Thoracic aorta (tissue), 2 donors: ENCODE data around the gene LIN7C. TPM values are rescaled to one million over a fixed set of nuclear protein-coding genes. Genes with fewer than 3 reads are reported as not detected.

Experiments used
- ATAC-seq: fragments of 150-250 bp; one replicate; pipeline ENCODE4 v1.8.0; 2017; ENCODE audit warnings: low read depth; ENCODE audit not compliant: insufficient number of reproducible peaks, low FRiP score
- DNase-seq: peaks from one replicate; pipeline ENCODE4 v3.0.0-alpha.2; 2020; ENCODE audit warnings: low spot score
- H3K27ac ChIP-seq, 2 donors: fragments of 200-600 bp; sonication (generic); 1 replicate in 1 of 2; 2 replicates in 1 of 2; pipeline ENCODE4 v1.5.1; 2016; ENCODE audit warnings: mild to moderate bottlenecking in 2 of 2, moderate library complexity in 2 of 2
- H3K27me3 ChIP-seq: fragments of 200-600 bp; sonication (generic); replicated peaks from 2 replicates; pipeline ENCODE4 v1.6.0; 2016; ENCODE audit warnings: mild to moderate bottlenecking; ENCODE audit not compliant: insufficient read depth
- H3K36me3 ChIP-seq: fragments of 200-600 bp; sonication (generic); one replicate; pipeline ENCODE4 v1.5.1; 2016
- H3K4me1 ChIP-seq, 2 donors: fragments of 200-600 bp; sonication (generic); 1 replicate in 1 of 2; 2 replicates in 1 of 2; pipeline versions ENCODE4 v1.5.1 to v1.6.0; 2016; ENCODE audit warnings: low read depth in 2 of 2, mild to moderate bottlenecking in 1 of 2; ENCODE audit not compliant: control insufficient read depth in 1 of 2
- H3K4me3 ChIP-seq: fragments of 200-600 bp; sonication (generic); 2 replicates; pipeline ENCODE4 v1.5.1; 2016; ENCODE audit warnings: mild to moderate bottlenecking
- H3K9me3 ChIP-seq: fragments of 200-600 bp; sonication (generic); 2 replicates; pipeline ENCODE4 v1.5.1; 2016
- CTCF ChIP-seq: fragments of 200-600 bp; sonication (generic); IDR thresholded peaks from one replicate; pipeline ENCODE4 v1.5.1; 2019; ENCODE audit warnings: antibody characterized with exemption
- total RNA-seq, 2 donors: library from RNA; depleted of rRNA; stranded (reverse); fragments of >200 nt; gene quantifications; one replicate each; pipeline versions ENCODE4 v1.1.0 to v1.2.3, GENCODE V29; 2016

Gene LIN7C
- total RNA-seq, 2 donors from 2014 or later: 26.9 to 51.3 TPM

GRCh38 chr11:27464289-27464696 lies 42.3 kb downstream of the LIN7C start:
- TF ChIP-seq CTCF: no peak
- no peaks in the 10 kb centered on the region for H3K27me3 ChIP-seq
- H3K4me1 ChIP-seq: peaks cover 17 to 59% of the 10 kb centered on the region in 2 donors
- DNase-seq (no peak), ATAC-seq (no peak)
- no peaks in the 10 kb centered on the region for H3K9me3 ChIP-seq
- H3K36me3 ChIP-seq: no peaks in the 10 kb centered on the region
- H3K27ac ChIP-seq: peak overlapping the region; percentile 42 to 44
- H3K4me3 ChIP-seq: peak overlapping the region; percentile 34

GRCh38 chr11:27462543-27462942 lies 44.0 kb downstream of the LIN7C start:
- Histone ChIP-seq H3K27ac (no peak overlapping the region), H3K9me3 (no peaks in the 10 kb centered on the region), H3K36me3 (no peaks in the 10 kb centered on the region), H3K4me1 (peaks cover 8 to 45% of the 10 kb centered on the region in 2 donors), H3K27me3 (no peaks in the 10 kb centered on the region), H3K4me3 (no peak overlapping the region)
- DNase-seq: no peak
- TF ChIP-seq CTCF: no peak
- no peak for ATAC-seq

GRCh38 chr11:27460158-27460978 lies 46.2 kb downstream of the LIN7C start:
- no peaks in the 10 kb centered on the region for H3K27me3 ChIP-seq
- no peaks in the 10 kb centered on the region for H3K9me3 ChIP-seq
- DNase-seq: no peak
- H3K4me1 ChIP-seq: peaks cover 9 to 45% of the 10 kb centered on the region in 2 donors
- TF ChIP-seq CTCF: no peak
- ATAC-seq: no peak
- H3K36me3 ChIP-seq: no peaks in the 10 kb centered on the region
- H3K27ac ChIP-seq: no peak overlapping the region
- H3K4me3 ChIP-seq: no peak overlapping the region

- Histone ChIP-seq H3K27ac (no peak overlapping the region), H3K4me1 (peaks cover 3 to 43% of the 10 kb centered on the region in 2 donors), H3K4me3 (no peak overlapping the region), H3K9me3 (no peaks in the 10 kb centered on the region), H3K27me3 (no peaks in the 10 kb centered on the region), H3K36me3 (no peaks in the 10 kb centered on the region)
- no peak for DNase-seq
- ATAC-seq: no peak
- no peak for TF ChIP-seq CTCF
Observed at GRCh38 chr11:27459191-27459590, 47.4 kb downstream of the LIN7C start.

GRCh38 chr11:27458182-27458581 lies 48.4 kb downstream of the LIN7C start:
- no peak for TF ChIP-seq CTCF

More at GRCh38 chr11:27458182-27458581, 48.4 kb downstream of the LIN7C start:
- Histone ChIP-seq H3K4me3 (no peak overlapping the region), H3K4me1 (peaks cover 3 to 43% of the 10 kb centered on the region in 2 donors), H3K27ac (no peak overlapping the region), H3K27me3 (no peaks in the 10 kb centered on the region), H3K36me3 (no peaks in the 10 kb centered on the region), H3K9me3 (no peaks in the 10 kb centered on the region)
- no peak for DNase-seq
- ATAC-seq: no peak
